Sigmoid colon (tissue), 7 donors: Measurements from ENCODE around the gene ZNF511. TPM values are rescaled to one million over a fixed set of nuclear protein-coding genes. Genes with fewer than 3 reads are reported as not detected.

Experiments
- DNase-seq: peaks from one replicate; pipeline ENCODE4 v3.0.0-alpha.2; 2019
- H3K27ac ChIP-seq, 4 donors: fragments of 200-600 bp; sonication (generic); one replicate each; pipeline ENCODE4 v1.5.1; 2016 to 2019; ENCODE audit warnings: mild to moderate bottlenecking in 1 of 4
- H3K27me3 ChIP-seq, 3 donors: fragments of 200-600 bp; sonication (generic); one replicate each; pipeline ENCODE4 v1.5.1; 2019; ENCODE audit warnings: mild to moderate bottlenecking in 1 of 3
- H3K36me3 ChIP-seq, 4 donors: fragments of 200-600 bp; sonication (generic); one replicate each; pipeline ENCODE4 v1.5.1; 2016 to 2019
- H3K4me1 ChIP-seq, 4 donors: fragments of 200-600 bp; sonication (generic); one replicate each; pipeline ENCODE4 v1.5.1; 2017 to 2019
- H3K4me3 ChIP-seq, 4 donors: fragments of 200-600 bp; sonication (generic); one replicate each; pipeline ENCODE4 v1.5.1; 2017 to 2019; ENCODE audit warnings: mild to moderate bottlenecking in 2 of 4, moderate library complexity in 1 of 4
- H3K9me3 ChIP-seq, 4 donors: fragments of 200-600 bp in 3 of 4; sonication (generic) in 3 of 4; one replicate each; pipeline versions ENCODE4 v1.5.1 to v1.6.1; 2013 to 2019
- EP300 ChIP-seq, 4 donors: sonication (generic); formaldehyde crosslinking; IDR thresholded peaks; one replicate each; pipeline ENCODE4 v1.6.1; 2017; ENCODE audit warnings: antibody characterized with exemption in 4 of 4
- POLR2A ChIP-seq, 2 donors: fragments of 450-650 bp; IDR thresholded peaks; one replicate each; pipeline ENCODE4 v1.6.1; 2016; ENCODE audit warnings: antibody characterized with exemption in 2 of 2, mild to moderate bottlenecking in 2 of 2, moderate library complexity in 2 of 2
- POLR2AphosphoS5 ChIP-seq, 4 donors: sonication (generic); formaldehyde crosslinking; IDR thresholded peaks; one replicate each; pipeline ENCODE4 v1.6.1; 2017; ENCODE audit warnings: antibody characterized with exemption in 4 of 4
- WGBS, 2 donors: extraction: QIAGEN DNeasy Blood & Tissue Kit; methylation state at CpG; one replicate each; pipeline ENCODE4 v1.1.7; 2013; 5-methylcytosine and 5-hydroxymethylcytosine counted together
- intact Hi-C: fragments of 100-400 bp; cut with DNase I; formaldehyde crosslinking; loops from one replicate; pipeline ENCODE4 v1.15.1; 2023
- polyA plus RNA-seq, 3 donors: library from polyadenylated mRNA; stranded (reverse); fragments of 200-250 nt; gene quantifications; one replicate each; pipeline ENCODE4 v1.2.3, GENCODE V29; 2013
- small RNA-seq, 3 donors: library from RNA; depleted of rRNA; stranded (forward); fragments of <200 nt; gene quantifications; one replicate each; pipeline ENCODE3, GENCODE V24; 2016
- total RNA-seq, 4 donors: library from RNA; depleted of rRNA; stranded (reverse); fragments of >200 nt; gene quantifications; one replicate each; pipeline ENCODE4 v1.1.0, GENCODE V29; 2016
- TF ChIP-seq, protein P1 (sequence below), 4 experiments: fragments of 450-650 bp in 3 of 4; fragments of 200-600 bp in 1 of 4; IDR thresholded peaks; one replicate each; pipeline ENCODE4 v1.5.1; 2016 to 2019; ENCODE audit warnings: antibody characterized with exemption in 4 of 4, mild to moderate bottlenecking in 3 of 4, moderate library complexity in 2 of 4
- donor health status: healthy with polysubstance abuse.
- donor health status: Bipolar disorder and iron deficiency.
- donor health status: healthy.

Gene ZNF511
- total and polyA plus RNA-seq, 7 donors, result 34.7 to 55.6 (median 47.4) TPM

DNA sequence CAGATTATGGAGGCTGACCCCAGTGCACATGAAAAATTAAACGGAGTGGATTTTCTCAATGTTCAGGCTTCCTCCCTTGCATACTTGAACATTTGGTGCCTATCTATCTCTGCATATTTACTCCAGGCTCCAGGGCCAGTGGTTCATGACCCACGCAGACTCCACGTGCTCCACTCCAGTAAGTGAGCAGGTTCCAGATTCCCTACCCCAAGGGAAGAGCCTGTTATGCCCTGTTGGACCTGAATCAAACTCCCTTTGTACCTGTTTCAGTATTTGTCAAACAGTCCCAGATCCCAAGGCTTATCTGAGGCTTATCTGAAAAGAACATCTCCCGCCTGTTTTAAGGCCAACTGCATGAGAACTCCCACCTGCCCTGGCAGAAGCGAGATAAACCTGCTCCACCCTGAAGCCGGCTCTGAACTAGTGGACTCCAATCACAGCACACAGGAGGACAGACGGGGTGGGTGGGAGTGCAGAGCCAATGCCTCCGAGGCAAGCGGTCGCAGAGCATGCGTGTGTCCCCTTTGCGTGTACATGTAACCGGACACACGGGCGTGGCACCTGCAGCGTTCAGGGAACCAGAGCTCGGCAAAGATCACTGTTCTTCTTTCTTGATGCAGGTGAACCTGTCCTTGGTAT is 51.4 kb downstream of the ZNF511 start:
- H3K27ac ChIP-seq, result no peak overlapping the region
- no peak for DNase-seq
- 21 to 73% methylated on average over 17 of the region's 17 CpGs for WGBS, 2 donors
- TF ChIP-seq, protein P1, sequence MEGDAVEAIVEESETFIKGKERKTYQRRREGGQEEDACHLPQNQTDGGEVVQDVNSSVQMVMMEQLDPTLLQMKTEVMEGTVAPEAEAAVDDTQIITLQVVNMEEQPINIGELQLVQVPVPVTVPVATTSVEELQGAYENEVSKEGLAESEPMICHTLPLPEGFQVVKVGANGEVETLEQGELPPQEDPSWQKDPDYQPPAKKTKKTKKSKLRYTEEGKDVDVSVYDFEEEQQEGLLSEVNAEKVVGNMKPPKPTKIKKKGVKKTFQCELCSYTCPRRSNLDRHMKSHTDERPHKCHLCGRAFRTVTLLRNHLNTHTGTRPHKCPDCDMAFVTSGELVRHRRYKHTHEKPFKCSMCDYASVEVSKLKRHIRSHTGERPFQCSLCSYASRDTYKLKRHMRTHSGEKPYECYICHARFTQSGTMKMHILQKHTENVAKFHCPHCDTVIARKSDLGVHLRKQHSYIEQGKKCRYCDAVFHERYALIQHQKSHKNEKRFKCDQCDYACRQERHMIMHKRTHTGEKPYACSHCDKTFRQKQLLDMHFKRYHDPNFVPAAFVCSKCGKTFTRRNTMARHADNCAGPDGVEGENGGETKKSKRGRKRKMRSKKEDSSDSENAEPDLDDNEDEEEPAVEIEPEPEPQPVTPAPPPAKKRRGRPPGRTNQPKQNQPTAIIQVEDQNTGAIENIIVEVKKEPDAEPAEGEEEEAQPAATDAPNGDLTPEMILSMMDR (IDR thresholded peaks at IDR 0.05), result no peak
- TF ChIP-seq EP300 (IDR thresholded peaks at IDR 0.05), result no peak
- no peak for TF ChIP-seq POLR2AphosphoS5 (IDR thresholded peaks at IDR 0.05)
- no peak for TF ChIP-seq POLR2A (IDR thresholded peaks at IDR 0.05)
- no peaks in the 10 kb centered on the region for H3K9me3 ChIP-seq
- H3K4me1 ChIP-seq, result peaks cover 0 to 18% (median 16%) of the 10 kb centered on the region in 4 donors
- peaks cover 3 to 27% (median 16%) of the 10 kb centered on the region in 3 donors for H3K27me3 ChIP-seq
- H3K36me3 ChIP-seq, result peaks cover 9 to 37% (median 11%) of the 10 kb centered on the region in 4 donors
- no peak overlapping the region for H3K4me3 ChIP-seq
- intact Hi-C loops, result no loop called here

DNA sequence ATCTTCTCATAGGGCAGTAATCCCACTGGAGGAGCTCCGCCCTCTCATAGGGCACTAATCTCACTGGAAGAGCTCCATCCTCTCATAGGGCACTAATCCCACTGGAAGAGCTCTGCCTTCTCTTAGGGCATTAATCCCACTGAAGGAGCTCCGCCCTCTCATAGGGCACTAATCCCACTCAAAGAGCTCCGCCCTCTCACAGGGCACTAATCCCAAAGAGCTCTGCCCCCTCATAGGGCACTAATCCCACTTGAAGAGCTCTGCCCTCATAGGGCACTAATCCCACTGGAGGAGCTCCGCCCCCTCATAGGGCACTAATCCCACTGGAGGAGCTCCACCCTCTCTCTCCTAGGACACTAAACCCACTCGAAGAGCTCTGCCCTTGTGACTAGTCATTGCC is 52.5 kb downstream of the ZNF511 start:
- no peak overlapping the region for H3K27ac ChIP-seq
- intact Hi-C loops, result no loop called here
- H3K27me3 ChIP-seq, result peaks cover 3 to 16% (median 10%) of the 10 kb centered on the region in 3 donors
- DNase-seq, result no peak
- H3K9me3 ChIP-seq, result no peaks in the 10 kb centered on the region
- no peak overlapping the region for H3K4me3 ChIP-seq
- 89 to 93% methylated on average over 5 of the region's 5 CpGs for WGBS, 2 donors
- peaks cover 0 to 16% (median 16%) of the 10 kb centered on the region in 4 donors for H3K4me1 ChIP-seq
- TF ChIP-seq POLR2A (IDR thresholded peaks at IDR 0.05), result no peak
- TF ChIP-seq POLR2AphosphoS5 (IDR thresholded peaks at IDR 0.05), result no peak
- TF ChIP-seq, protein P1 (IDR thresholded peaks at IDR 0.05), result no peak
- no peak for TF ChIP-seq EP300 (IDR thresholded peaks at IDR 0.05)
- peaks cover 9 to 48% (median 19%) of the 10 kb centered on the region in 4 donors for H3K36me3 ChIP-seq

DNA sequence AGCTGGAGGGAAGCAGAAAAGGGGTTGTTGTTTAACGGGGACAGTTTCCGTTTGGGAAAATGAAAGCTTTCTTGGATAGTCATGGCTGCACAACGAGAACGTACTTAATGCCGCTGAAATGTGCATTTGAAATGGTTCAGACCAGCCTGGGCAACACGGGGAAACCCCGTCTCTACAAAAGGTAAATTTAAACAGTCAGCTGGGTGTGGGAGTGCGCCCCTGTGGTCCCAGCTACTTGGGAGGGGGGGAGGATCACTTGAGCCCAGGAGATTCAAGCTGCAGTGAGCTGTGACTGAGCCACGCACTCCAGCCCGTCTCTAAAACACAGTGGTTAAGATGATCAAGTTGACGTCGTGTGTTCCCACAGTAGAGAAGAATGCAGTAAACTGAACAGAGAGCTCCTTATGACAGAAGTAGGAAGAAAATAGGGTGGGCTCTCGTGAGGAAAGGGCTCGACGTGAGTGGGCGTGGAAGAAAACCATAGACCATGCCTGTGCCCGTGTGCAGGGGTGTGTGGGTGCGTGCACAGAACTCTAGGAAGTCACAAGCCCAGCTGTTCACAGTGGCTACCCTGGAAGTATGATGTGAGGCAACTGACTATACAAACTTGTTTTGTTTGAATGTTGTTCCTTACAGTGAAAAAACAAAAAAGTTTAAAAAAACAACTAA is 53.2 kb downstream of the ZNF511 start:
- Histone ChIP-seq H3K36me3 (peaks cover 16 to 55% (median 26%) of the 10 kb centered on the region in 4 donors), H3K27ac (no peak overlapping the region), H3K4me3 (no peak overlapping the region), H3K27me3 (peaks cover 3 to 9% (median 3%) of the 10 kb centered on the region in 3 donors), H3K9me3 (no peaks in the 10 kb centered on the region), H3K4me1 (peaks cover 0 to 10% (median 9%) of the 10 kb centered on the region in 4 donors)
- 71 to 83% methylated on average over 18 of the region's 18 CpGs for WGBS, 2 donors
- intact Hi-C loops, result no loop called here
- TF ChIP-seq, protein P1 (IDR thresholded peaks at IDR 0.05), result no peak
- no peak for TF ChIP-seq POLR2A (IDR thresholded peaks at IDR 0.05)
- no peak for TF ChIP-seq EP300 (IDR thresholded peaks at IDR 0.05)
- no peak for TF ChIP-seq POLR2AphosphoS5 (IDR thresholded peaks at IDR 0.05)
- no peak for DNase-seq

Small RNA genes lying within 50 kb of the gene (small RNA-seq; reads per million reads assigned to genes)
- 0 reads per million in 3 donors for gene BANF1P2

Other genes with a start within 250 kb of the ZNF511 start
- gene ADGRA1, start 221.0 kb upstream of the ZNF511 start, total RNA-seq, result under 1 TPM in 3 of 4 donors, not detected in 1; under 0.01 to 0.28 (median 0.14) TPM
- gene ADGRA1, start 221.0 kb upstream of the ZNF511 start, polyA plus RNA-seq, result under 1 TPM in 1 of 3 donors, not detected in 2; 0.03 TPM
- 1 to 10 TPM in 1 of 4 donors, under 1 TPM in 3; 0.16 to 1.9 (median 0.52) TPM for gene KNDC1, start 148.7 kb upstream of the ZNF511 start, total RNA-seq
- gene KNDC1, start 148.7 kb upstream of the ZNF511 start, polyA plus RNA-seq, result under 1 TPM in 2 of 3 donors, not detected in 1; under 0.01 to 0.15 TPM
- not detected for gene UTF1, start 78.7 kb upstream of the ZNF511 start, total RNA-seq
- gene UTF1, start 78.7 kb upstream of the ZNF511 start, polyA plus RNA-seq, result not detected
- gene VENTX, start 71.1 kb upstream of the ZNF511 start, total RNA-seq, result 1 to 10 TPM in 2 of 4 donors, under 1 TPM in 2; 0.66 to 1.4 (median 0.95) TPM
- under 1 TPM in 1 of 3 donors, not detected in 2; 0.36 TPM for gene VENTX, start 71.1 kb upstream of the ZNF511 start, polyA plus RNA-seq
- 1 to 10 TPM in 1 of 4 donors, under 1 TPM in 3; 0.36 to 7.6 (median 0.74) TPM for gene ADAM8, start 32.0 kb upstream of the ZNF511 start, total RNA-seq
- 1 to 10 TPM; 1.2 to 8.9 (median 3.5) TPM for gene ADAM8, start 32.0 kb upstream of the ZNF511 start, polyA plus RNA-seq
- 10 to 100 TPM; 25.8 to 33.5 (median 30.2) TPM for gene TUBGCP2, start within 50 bp of the ZNF511 start, total RNA-seq
- 10 to 100 TPM; 13.8 to 51.1 (median 26.6) TPM for gene TUBGCP2, start within 50 bp of the ZNF511 start, polyA plus RNA-seq
- gene CALY, start 28.0 kb downstream of the ZNF511 start, total RNA-seq, result 1 to 10 TPM; 1.3 to 6.8 (median 5.4) TPM
- gene CALY, start 28.0 kb downstream of the ZNF511 start, polyA plus RNA-seq, result 1 to 10 TPM in 1 of 3 donors, not detected in 2; 1.4 TPM
- 1 to 10 TPM in 1 of 4 donors, not detected in 3; 2.9 TPM for gene PRAP1, start 38.5 kb downstream of the ZNF511 start, total RNA-seq
- 100 to 1,000 TPM in 1 of 3 donors, 10 to 100 TPM in 2; 73.4 to 102 (median 88.9) TPM for gene PRAP1, start 38.5 kb downstream of the ZNF511 start, polyA plus RNA-seq
- 10 to 100 TPM in 2 of 4 donors, 1 to 10 TPM in 2; 8.0 to 25.7 (median 12.8) TPM for gene FUOM, start 49.1 kb downstream of the ZNF511 start, total RNA-seq
- gene FUOM, start 49.1 kb downstream of the ZNF511 start, polyA plus RNA-seq, result 10 to 100 TPM; 39.0 to 98.0 (median 48.9) TPM
- 10 to 100 TPM; 58.6 to 87.0 (median 65.6) TPM for gene ECHS1, start 64.4 kb downstream of the ZNF511 start, total RNA-seq
- 100 to 1,000 TPM; 187 to 360 (median 220) TPM for gene ECHS1, start 64.4 kb downstream of the ZNF511 start, polyA plus RNA-seq
- gene PAOX, start 70.3 kb downstream of the ZNF511 start, total RNA-seq, result 10 to 100 TPM in 3 of 4 donors, 1 to 10 TPM in 1; 6.4 to 11.8 (median 11.0) TPM
- gene PAOX, start 70.3 kb downstream of the ZNF511 start, polyA plus RNA-seq, result 1 to 10 TPM; 5.4 to 8.7 (median 6.5) TPM
- gene MTG1, start 85.2 kb downstream of the ZNF511 start, total RNA-seq, result 10 to 100 TPM; 14.0 to 28.8 (median 17.0) TPM
- 10 to 100 TPM; 27.6 to 63.6 (median 30.3) TPM for gene MTG1, start 85.2 kb downstream of the ZNF511 start, polyA plus RNA-seq
- 1 to 10 TPM in 1 of 4 donors, under 1 TPM in 2, not detected in 1; 0.41 to 1.1 (median 0.71) TPM for gene SPRN, start 115.7 kb downstream of the ZNF511 start, total RNA-seq
- gene SPRN, start 115.7 kb downstream of the ZNF511 start, polyA plus RNA-seq, result under 1 TPM in 2 of 3 donors, not detected in 1; under 0.01 to 0.28 TPM
- 1 to 10 TPM; 1.3 to 4.7 (median 3.4) TPM for gene SCART1, start 145.0 kb downstream of the ZNF511 start, total RNA-seq
- gene SCART1, start 145.0 kb downstream of the ZNF511 start, polyA plus RNA-seq, result under 1 TPM in 1 of 3 donors, not detected in 2; 0.99 TPM
- gene CYP2E1, start 218.4 kb downstream of the ZNF511 start, total RNA-seq, result 1 to 10 TPM; 1.2 to 7.2 (median 4.5) TPM
- under 1 TPM in 1 of 3 donors, not detected in 2; 0.66 TPM for gene CYP2E1, start 218.4 kb downstream of the ZNF511 start, polyA plus RNA-seq